B cell (primary cell): ENCODE measurements around the gene ANK3.

Experiments
- CTCF ChIP-seq: fragments of 200-600 bp; IDR thresholded peaks from one replicate; pipeline ENCODE4 v1.8.0; 2022; ENCODE audit warnings: antibody characterized with exemption, mild to moderate bottlenecking
- EZH2 ChIP-seq: IDR thresholded peaks from 2 replicates; pipeline ENCODE4 v1.6.1; 2012; ENCODE audit warnings: borderline replicate concordance, low read depth, mild to moderate bottlenecking, moderate library complexity, low read length; ENCODE audit not compliant: insufficient read depth, poor library complexity, severe bottlenecking

DNA sequence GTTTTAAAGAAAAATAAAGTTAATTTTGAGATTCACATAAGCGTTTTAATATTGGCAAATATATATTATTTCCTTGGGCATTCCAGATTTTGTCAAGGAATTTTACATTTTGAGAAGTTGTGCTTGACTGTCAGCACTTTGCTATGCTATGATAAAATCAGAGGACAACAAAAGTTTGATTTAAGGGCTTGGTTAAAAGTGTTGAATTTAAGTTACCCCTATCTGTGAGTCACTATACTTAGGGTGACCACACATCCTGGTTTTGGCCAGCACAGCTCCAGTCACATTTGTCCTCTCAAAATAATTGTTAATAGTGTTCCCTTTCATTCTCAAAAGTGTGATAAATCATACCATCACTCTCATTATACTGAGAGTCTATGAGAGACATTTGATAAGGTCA lies 34.2 kb upstream of the ANK3 start:
- TF ChIP-seq CTCF, result no peak
- no peak for TF ChIP-seq EZH2
